OCI-LY1 (cell line): ENCODE measurements around the gene CHN2.

Experiments used
- H2AFZ ChIP-seq: fragments of 200-600 bp; sonication (generic), shearing (Covaris generic); 2 replicates; pipeline ENCODE4 v1.6.0; 2014; ENCODE audit warnings: antibody characterized with exemption, mild to moderate bottlenecking, low read length
- H3F3A ChIP-seq: fragments of 200-600 bp; sonication (generic), shearing (Covaris generic); 2 replicates; pipeline ENCODE4 v1.6.0; 2014; ENCODE audit warnings: mild to moderate bottlenecking, antibody characterized with exemption, low read length, moderate library complexity; ENCODE audit not compliant: insufficient read depth
- H3K27ac ChIP-seq: fragments of 200-600 bp; sonication (generic); 2 replicates; pipeline ENCODE4 v1.5.1; 2014; ENCODE audit warnings: low read length, mixed run types, mild to moderate bottlenecking, low read depth; ENCODE audit not compliant: poor library complexity, severe bottlenecking
- H3K27me3 ChIP-seq: fragments of 200-600 bp; sonication (generic); 2 replicates; pipeline ENCODE4 v1.6.0; 2014; ENCODE audit warnings: antibody characterized with exemption, mild to moderate bottlenecking, low read length, moderate library complexity; ENCODE audit not compliant: insufficient read depth
- H3K36me3 ChIP-seq: fragments of 200-600 bp; sonication (generic); 2 replicates; pipeline ENCODE4 v1.6.1; 2014; ENCODE audit warnings: mild to moderate bottlenecking, antibody characterized with exemption, low read length, moderate library complexity, mixed read lengths; ENCODE audit not compliant: insufficient read depth
- H3K4me1 ChIP-seq: fragments of 200-600 bp; sonication (generic); 2 replicates; pipeline ENCODE4 v1.5.1; 2014; ENCODE audit warnings: mild to moderate bottlenecking, low read length, moderate library complexity; ENCODE audit not compliant: insufficient read depth, severe bottlenecking
- H3K4me2 ChIP-seq: fragments of 200-600 bp; sonication (generic), shearing (Covaris generic); 2 replicates; pipeline ENCODE4 v1.6.1; 2014; ENCODE audit warnings: low read length
- H3K4me3 ChIP-seq: fragments of 200-600 bp; sonication (generic); 2 replicates; pipeline ENCODE4 v1.5.1; 2014; ENCODE audit warnings: low read length, low read depth, mild to moderate bottlenecking, mixed read lengths; ENCODE audit not compliant: poor library complexity, severe bottlenecking
- H3K79me2 ChIP-seq: fragments of 200-600 bp; shearing (Covaris generic); 2 replicates; pipeline ENCODE4 v1.6.1; 2016; ENCODE audit warnings: mixed run types, low read length, mixed read lengths; ENCODE audit not compliant: insufficient read depth
- H3K9ac ChIP-seq: fragments of 200-600 bp; sonication (generic), shearing (Covaris generic); 2 replicates; pipeline ENCODE4 v1.6.1; 2014; ENCODE audit warnings: mild to moderate bottlenecking, low read length, mixed read lengths
- H3K9me2 ChIP-seq: fragments of 200-600 bp; sonication (generic), shearing (Covaris generic); 2 replicates; pipeline ENCODE4 v1.6.1; 2014; ENCODE audit warnings: low read depth, mild to moderate bottlenecking, low read length, mixed read lengths
- H3K9me3 ChIP-seq: fragments of 200-600 bp; shearing (Covaris generic); 2 replicates; pipeline ENCODE4 v1.6.1; 2014; ENCODE audit warnings: low read length, mixed read lengths
- H4K20me1 ChIP-seq: fragments of 200-600 bp; sonication (generic), shearing (Covaris generic); 2 replicates; pipeline ENCODE4 v1.6.0; 2016; ENCODE audit warnings: mild to moderate bottlenecking, low read length; ENCODE audit not compliant: insufficient read depth
- EZH2 ChIP-seq: fragments of 200-600 bp; sonication (generic), shearing (Covaris generic); IDR thresholded peaks from 2 replicates; pipeline ENCODE4 v1.8.0; 2017; ENCODE audit warnings: borderline replicate concordance, mixed run types, mild to moderate bottlenecking, antibody characterized with exemption, low read length, moderate library complexity, mixed read lengths
- TF ChIP-seq, protein P1 (sequence below): fragments of 200-600 bp; sonication (generic), shearing (Covaris generic); IDR thresholded peaks from 2 replicates; pipeline ENCODE4 v1.5.1; 2017; ENCODE audit warnings: mild to moderate bottlenecking, antibody characterized with exemption, low read length, moderate library complexity, mixed read lengths

The CHN2 gene

DNA sequence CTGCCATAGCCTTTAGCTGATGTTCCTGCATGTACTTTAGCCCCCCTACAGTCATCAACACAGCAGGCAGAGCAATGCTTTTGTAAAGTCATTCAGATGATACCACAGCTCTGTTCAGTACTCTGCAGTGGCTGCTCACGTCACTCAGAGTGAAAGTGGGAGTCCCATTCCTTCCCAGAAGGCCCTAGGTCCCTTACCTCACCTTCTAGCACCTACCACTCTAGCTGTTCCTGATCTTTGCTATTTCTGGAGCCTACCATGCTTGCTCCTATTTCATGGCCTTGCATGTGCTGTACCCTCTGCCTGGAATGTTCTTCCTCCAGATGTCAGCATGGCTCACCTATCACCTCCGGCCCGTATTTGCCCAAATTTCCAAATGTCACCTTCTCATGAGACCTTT, 274.7 kb downstream of the CHN2 start:
- Histone ChIP-seq H3K9me2 (no peaks in the 10 kb centered on the region), H3K9me3 (no peaks in the 10 kb centered on the region), H3K9ac (no peak overlapping the region), H3F3A (no peaks in the 10 kb centered on the region), H3K4me2 (no peak overlapping the region), H2AFZ (no peak overlapping the region), H3K27ac (no peak overlapping the region), H4K20me1 (no peaks in the 10 kb centered on the region; the same call in 1 of the 2 replicates), H3K79me2 (no peaks in the 10 kb centered on the region), H3K4me3 (no peak overlapping the region), H3K36me3 (no peaks in the 10 kb centered on the region), H3K4me1 (no peaks in the 10 kb centered on the region), H3K27me3 (0 out of 2 replicates have a peak, but pooled peaks cover 9% of the 10 kb centered on the region)
- TF ChIP-seq, protein P1, sequence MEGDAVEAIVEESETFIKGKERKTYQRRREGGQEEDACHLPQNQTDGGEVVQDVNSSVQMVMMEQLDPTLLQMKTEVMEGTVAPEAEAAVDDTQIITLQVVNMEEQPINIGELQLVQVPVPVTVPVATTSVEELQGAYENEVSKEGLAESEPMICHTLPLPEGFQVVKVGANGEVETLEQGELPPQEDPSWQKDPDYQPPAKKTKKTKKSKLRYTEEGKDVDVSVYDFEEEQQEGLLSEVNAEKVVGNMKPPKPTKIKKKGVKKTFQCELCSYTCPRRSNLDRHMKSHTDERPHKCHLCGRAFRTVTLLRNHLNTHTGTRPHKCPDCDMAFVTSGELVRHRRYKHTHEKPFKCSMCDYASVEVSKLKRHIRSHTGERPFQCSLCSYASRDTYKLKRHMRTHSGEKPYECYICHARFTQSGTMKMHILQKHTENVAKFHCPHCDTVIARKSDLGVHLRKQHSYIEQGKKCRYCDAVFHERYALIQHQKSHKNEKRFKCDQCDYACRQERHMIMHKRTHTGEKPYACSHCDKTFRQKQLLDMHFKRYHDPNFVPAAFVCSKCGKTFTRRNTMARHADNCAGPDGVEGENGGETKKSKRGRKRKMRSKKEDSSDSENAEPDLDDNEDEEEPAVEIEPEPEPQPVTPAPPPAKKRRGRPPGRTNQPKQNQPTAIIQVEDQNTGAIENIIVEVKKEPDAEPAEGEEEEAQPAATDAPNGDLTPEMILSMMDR: no peak
- TF ChIP-seq EZH2: no peak

GRCh38 chr7:29469976-29470557, 275.5 kb downstream of the CHN2 start:
- no peaks in the 10 kb centered on the region for H3K9me3 ChIP-seq
- H3K79me2 ChIP-seq: no peaks in the 10 kb centered on the region
- no peaks in the 10 kb centered on the region for H3K9me2 ChIP-seq
- H3K27me3 ChIP-seq: 0 out of 2 replicates have a peak, but pooled peaks cover 4% of the 10 kb centered on the region
- H3K27ac ChIP-seq: no peak overlapping the region
- TF ChIP-seq EZH2: no peak
- TF ChIP-seq, protein P1: no peak
- no peaks in the 10 kb centered on the region for H3K4me1 ChIP-seq
- H3K9ac ChIP-seq: no peak overlapping the region
- H3K36me3 ChIP-seq: no peaks in the 10 kb centered on the region
- H3K4me3 ChIP-seq: no peak overlapping the region
- H3F3A ChIP-seq: no peaks in the 10 kb centered on the region
- no peak overlapping the region for H3K4me2 ChIP-seq
- no peaks in the 10 kb centered on the region; the same call in 1 of the 2 replicates for H4K20me1 ChIP-seq
- H2AFZ ChIP-seq: no peak overlapping the region

- Histone ChIP-seq H3K27me3 (0 out of 2 replicates have a peak, but pooled peaks cover 4% of the 10 kb centered on the region), H3K4me2 (no peak overlapping the region), H3K4me3 (no peak overlapping the region), H3K36me3 (no peaks in the 10 kb centered on the region), H3K79me2 (no peaks in the 10 kb centered on the region), H3K9ac (no peak overlapping the region), H3K27ac (no peak overlapping the region), H4K20me1 (no peaks in the 10 kb centered on the region; the same call in 1 of the 2 replicates), H3K9me2 (no peaks in the 10 kb centered on the region), H2AFZ (no peak overlapping the region), H3K9me3 (no peaks in the 10 kb centered on the region), H3K4me1 (no peaks in the 10 kb centered on the region), H3F3A (no peaks in the 10 kb centered on the region)
- TF ChIP-seq EZH2: no peak
- TF ChIP-seq, protein P1: no peak
Observed at GRCh38 chr7:29471444-29472138, 277.0 kb downstream of the CHN2 start.
